Subcutaneous adipose tissue (tissue), 4 donors: Measurements from ENCODE around the gene VPS13A. TPM values are rescaled to one million over a fixed set of nuclear protein-coding genes. Genes with fewer than 3 reads are reported as not detected.

Experiments used
- CTCF ChIP-seq: fragments of 450-650 bp; IDR thresholded peaks from one replicate; pipeline ENCODE4 v1.5.1; 2016; ENCODE audit warnings: low read depth, mild to moderate bottlenecking, control low read depth, antibody characterized with exemption, moderate library complexity
- total RNA-seq, 4 donors: library from RNA; depleted of rRNA; stranded (reverse); fragments of >200 nt; gene quantifications; one replicate each; pipeline ENCODE4 v1.1.0, GENCODE V29; 2016

The VPS13A gene
- total RNA-seq, 4 donors from 2014 or later, result 24.1 to 47.6 (median 36.8) TPM

GRCh38 chr9:77456829-77457437 is 279.6 kb downstream of the VPS13A start:
- TF ChIP-seq CTCF, result no peak

DNA sequence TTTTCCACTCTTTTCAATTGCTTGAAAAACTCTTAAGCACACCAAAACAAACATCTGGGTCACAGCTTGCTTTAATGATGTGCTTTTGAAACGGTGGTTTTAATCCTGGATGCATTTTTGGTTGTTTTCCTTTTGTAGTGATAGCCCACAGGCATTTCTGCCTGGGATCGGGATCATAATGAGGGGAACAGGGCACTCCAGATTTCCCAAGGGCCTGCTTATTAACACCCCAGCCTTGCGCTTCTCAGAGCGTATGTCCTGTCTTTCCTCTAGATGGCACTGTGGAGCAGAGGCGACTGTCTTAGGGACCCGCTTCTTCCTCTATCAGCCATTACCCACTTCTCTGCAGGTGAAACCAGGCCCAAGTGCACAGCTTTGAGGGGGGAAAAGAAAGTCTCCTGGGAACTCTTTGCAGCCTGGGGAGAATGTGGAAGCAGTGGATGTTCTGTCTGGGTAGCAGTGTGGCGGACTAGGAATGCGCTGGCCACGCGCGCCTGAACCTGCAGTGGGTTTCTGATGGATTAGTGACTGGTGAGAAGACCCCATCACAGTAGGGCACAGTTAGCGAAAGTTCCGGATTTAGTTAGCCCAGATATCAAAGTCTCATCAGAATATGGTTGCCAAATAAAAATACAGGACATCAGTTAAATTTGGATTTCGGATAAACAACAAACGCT is 280.7 kb downstream of the VPS13A start:
- TF ChIP-seq CTCF, result no peak

GRCh38 chr9:77460938-77461337 is 283.6 kb downstream of the VPS13A start:
- no peak for TF ChIP-seq CTCF

DNA sequence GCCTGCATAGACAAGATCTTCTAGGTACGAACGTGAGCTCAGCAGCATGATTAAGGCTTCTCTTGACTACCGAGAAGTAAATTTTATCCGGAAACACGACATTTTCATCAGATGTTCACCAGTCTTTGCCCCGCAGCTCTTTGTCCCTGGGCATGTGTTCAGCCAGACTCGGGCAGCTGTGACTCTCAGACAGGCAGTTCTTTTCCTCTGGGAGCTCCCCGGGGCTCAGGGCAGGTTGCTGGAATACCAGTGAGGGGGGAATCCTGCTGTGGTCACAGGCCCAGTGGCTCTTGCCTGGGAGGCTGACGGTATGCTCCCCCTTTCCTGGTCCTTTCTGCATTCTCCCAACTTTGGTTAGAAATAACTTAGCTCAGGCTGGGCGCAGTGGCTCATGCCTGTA is 284.7 kb downstream of the VPS13A start:
- no peak for TF ChIP-seq CTCF

DNA sequence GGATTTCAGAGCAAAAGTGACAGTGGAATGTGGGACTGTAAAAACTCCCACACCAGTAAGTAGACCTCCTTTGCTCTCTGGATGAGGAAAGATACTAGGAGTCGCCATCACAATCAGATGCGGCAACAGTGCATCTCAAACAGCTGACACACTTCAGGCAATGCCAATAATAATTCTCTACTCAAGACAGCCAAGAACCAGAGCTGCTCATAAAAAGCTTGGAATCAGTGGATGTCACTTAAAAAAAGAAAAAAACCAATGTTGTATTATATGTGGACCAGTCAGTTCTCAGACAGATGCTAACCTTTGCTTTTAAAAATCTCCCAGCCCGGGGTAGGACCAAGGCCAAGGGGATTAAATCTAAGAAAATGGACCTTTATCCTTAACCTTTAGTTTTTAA is 285.8 kb downstream of the VPS13A start:
- TF ChIP-seq CTCF, result no peak

- TF ChIP-seq CTCF, result no peak
Measured at GRCh38 chr9:77464661-77465060, 287.3 kb downstream of the VPS13A start.

GRCh38 chr9:77469515-77470231 is 292.3 kb downstream of the VPS13A start:
- no peak for TF ChIP-seq CTCF
